Panc1 (cell line): ENCODE measurements around the gene ASPHD1.

Experiments
- CTCF ChIP-seq: fragments of 450-650 bp; IDR thresholded peaks from 2 replicates; pipeline ENCODE4 v1.5.1; 2017; ENCODE audit warnings: mild to moderate bottlenecking
- POLR2AphosphoS5 ChIP-seq: IDR thresholded peaks from 2 replicates; pipeline ENCODE4 v1.6.1; 2012; ENCODE audit warnings: mild to moderate bottlenecking, low read depth, low read length, moderate library complexity
- SIN3A ChIP-seq: IDR thresholded peaks from 2 replicates; pipeline ENCODE4 v1.6.1; 2012; ENCODE audit warnings: low read depth, mild to moderate bottlenecking, low read length, moderate library complexity, borderline replicate concordance; ENCODE audit not compliant: insufficient read depth
- TF ChIP-seq, protein P1 (sequence below), 2 experiments: IDR thresholded peaks; 2 replicates each; pipeline ENCODE4 v1.6.1; 2011 to 2012; ENCODE audit warnings: low read depth in 2 of 2, control low read depth in 1 of 2, low read length in 1 of 2, mild to moderate bottlenecking in 1 of 2, moderate library complexity in 1 of 2; ENCODE audit not compliant: insufficient read depth in 1 of 2

DNA sequence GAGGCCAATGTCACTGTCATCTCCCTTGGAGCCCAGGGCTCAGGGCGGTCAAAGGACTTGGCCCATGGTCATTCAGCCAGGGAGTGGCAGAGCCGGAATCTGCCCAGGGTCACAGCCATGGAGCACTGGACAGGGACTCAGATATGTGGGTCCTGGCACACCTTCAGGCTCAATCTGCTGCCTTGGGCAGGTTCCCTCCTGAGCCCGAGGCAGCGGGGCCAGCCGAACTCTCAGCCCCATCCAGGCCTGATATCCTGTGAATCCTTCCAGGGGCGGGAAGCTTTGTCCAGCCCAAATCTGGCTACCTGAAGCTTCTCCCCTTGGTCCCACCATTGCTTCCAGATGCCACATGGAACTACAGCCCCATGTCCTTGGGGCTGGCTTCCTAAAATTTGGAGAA is 25.1 kb upstream of the ASPHD1 start:
- TF ChIP-seq CTCF (no peak), SIN3A (no peak), POLR2AphosphoS5 (no peak)
- TF ChIP-seq, protein P1, sequence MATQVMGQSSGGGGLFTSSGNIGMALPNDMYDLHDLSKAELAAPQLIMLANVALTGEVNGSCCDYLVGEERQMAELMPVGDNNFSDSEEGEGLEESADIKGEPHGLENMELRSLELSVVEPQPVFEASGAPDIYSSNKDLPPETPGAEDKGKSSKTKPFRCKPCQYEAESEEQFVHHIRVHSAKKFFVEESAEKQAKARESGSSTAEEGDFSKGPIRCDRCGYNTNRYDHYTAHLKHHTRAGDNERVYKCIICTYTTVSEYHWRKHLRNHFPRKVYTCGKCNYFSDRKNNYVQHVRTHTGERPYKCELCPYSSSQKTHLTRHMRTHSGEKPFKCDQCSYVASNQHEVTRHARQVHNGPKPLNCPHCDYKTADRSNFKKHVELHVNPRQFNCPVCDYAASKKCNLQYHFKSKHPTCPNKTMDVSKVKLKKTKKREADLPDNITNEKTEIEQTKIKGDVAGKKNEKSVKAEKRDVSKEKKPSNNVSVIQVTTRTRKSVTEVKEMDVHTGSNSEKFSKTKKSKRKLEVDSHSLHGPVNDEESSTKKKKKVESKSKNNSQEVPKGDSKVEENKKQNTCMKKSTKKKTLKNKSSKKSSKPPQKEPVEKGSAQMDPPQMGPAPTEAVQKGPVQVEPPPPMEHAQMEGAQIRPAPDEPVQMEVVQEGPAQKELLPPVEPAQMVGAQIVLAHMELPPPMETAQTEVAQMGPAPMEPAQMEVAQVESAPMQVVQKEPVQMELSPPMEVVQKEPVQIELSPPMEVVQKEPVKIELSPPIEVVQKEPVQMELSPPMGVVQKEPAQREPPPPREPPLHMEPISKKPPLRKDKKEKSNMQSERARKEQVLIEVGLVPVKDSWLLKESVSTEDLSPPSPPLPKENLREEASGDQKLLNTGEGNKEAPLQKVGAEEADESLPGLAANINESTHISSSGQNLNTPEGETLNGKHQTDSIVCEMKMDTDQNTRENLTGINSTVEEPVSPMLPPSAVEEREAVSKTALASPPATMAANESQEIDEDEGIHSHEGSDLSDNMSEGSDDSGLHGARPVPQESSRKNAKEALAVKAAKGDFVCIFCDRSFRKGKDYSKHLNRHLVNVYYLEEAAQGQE (IDR thresholded peaks at IDR 0.05; ENCODE audit: insufficient read depth in 1 of 2, low read depth in 2 of 2, low read length in 1 of 2), result no peak
